ENCODE measurements around the gene HEXIM2.
A peak's percentile ranks its signal among the peaks of the same experiment; 100 is the strongest.

HEXIM2 gene

GRCh38 chr17:45144199-45145034 is 17.3 kb upstream of the HEXIM2 start:
- DNase-seq (ENCODE audit: low read depth), result no peak

- no peak for DNase-seq (ENCODE audit: low read depth)
Observed at GRCh38 chr17:45145035-45145389, 16.7 kb upstream of the HEXIM2 start.

- no peak for DNase-seq (ENCODE audit: low read depth)
Observed at GRCh38 chr17:45146166-45146565, 15.5 kb upstream of the HEXIM2 start.

- DNase-seq (ENCODE audit: low read depth), result no peak
Observed at GRCh38 chr17:45146592-45146889, 15.1 kb upstream of the HEXIM2 start.

GRCh38 chr17:45146890-45147580 is 14.6 kb upstream of the HEXIM2 start:
- DNase-seq (ENCODE audit: low read depth), result no peak

- no peak for DNase-seq (ENCODE audit: low read depth)
Observed at GRCh38 chr17:45147581-45148182, 14.0 kb upstream of the HEXIM2 start.

- DNase-seq (ENCODE audit: low read depth), result peak; percentile 94
Observed at GRCh38 chr17:45148183-45149036, 13.3 kb upstream of the HEXIM2 start, which contains the start of gene HEXIM1. Gene HEXIM1, plus strand, starts transcription at chr17:45148475. Its CDS starts 716 bp downstream, at chr17:45149191.

GRCh38 chr17:45149037-45149668 is 12.5 kb upstream of the HEXIM2 start:
- no peak for DNase-seq (ENCODE audit: low read depth)

- DNase-seq (ENCODE audit: low read depth), result no peak
Observed at GRCh38 chr17:45149669-45150664, 11.7 kb upstream of the HEXIM2 start.

- DNase-seq (ENCODE audit: low read depth), result no peak
Observed at GRCh38 chr17:45150911-45151809, 10.5 kb upstream of the HEXIM2 start.

- no peak for DNase-seq (ENCODE audit: low read depth)
Observed at GRCh38 chr17:45155029-45155428, 6.6 kb upstream of the HEXIM2 start.

- no peak for DNase-seq (ENCODE audit: low read depth)
Observed at GRCh38 chr17:45155483-45155882, 6.2 kb upstream of the HEXIM2 start.

- no peak for DNase-seq (ENCODE audit: low read depth)
Observed at GRCh38 chr17:45156242-45156641, 5.4 kb upstream of the HEXIM2 start.

- DNase-seq (ENCODE audit: low read depth), result no peak
Observed at GRCh38 chr17:45160447-45161287, 1.0 kb upstream of the HEXIM2 start.

GRCh38 chr17:45162025-45162687 is 481 bp downstream of the HEXIM2 start:
- DNase-seq (ENCODE audit: low read depth), result no peak

GRCh38 chr17:45164734-45165269 is 3.1 kb downstream of the HEXIM2 start:
- DNase-seq (ENCODE audit: low read depth), result no peak

GRCh38 chr17:45168991-45169752 is 7.5 kb downstream of the HEXIM2 start:
- no peak for DNase-seq (ENCODE audit: low read depth)

All from HS-27A (cell line).